K562 (cell line): ENCODE data around the gene DGCR8. TPM values are rescaled to one million over a fixed set of nuclear protein-coding genes. Genes with fewer than 3 reads are reported as not detected.
A peak's percentile ranks its signal among the peaks of the same experiment; 100 is the strongest.

ENCODE experiments used
- BCL6 ChIP-seq: fragments of 250-450 bp; sonication (Bioruptor Pico); IDR thresholded peaks from 2 replicates; pipeline ENCODE4 v1.4.0; 2020
- DACH1 ChIP-seq: fragments of 450-650 bp; IDR thresholded peaks from 2 replicates; pipeline ENCODE4 v1.6.1; 2018; ENCODE audit not compliant: partially characterized antibody
- ELF2 ChIP-seq: fragments of 250-450 bp; sonication (Bioruptor Pico); IDR thresholded peaks from 2 replicates; pipeline ENCODE4 v1.5.0; 2021; ENCODE audit warnings: mild to moderate bottlenecking
- FUS ChIP-seq: fragments of 200-400 bp; formaldehyde crosslinking; optimal IDR thresholded peaks from 2 replicates; pipeline ENCODE3; 2017; ENCODE audit warnings: low read depth, low read length
- HDAC2 ChIP-seq: fragments of 450-650 bp; IDR thresholded peaks from 2 replicates; pipeline ENCODE4 v1.6.1; 2016; ENCODE audit warnings: mild to moderate bottlenecking
- MCM5 ChIP-seq: fragments of 450-650 bp; IDR thresholded peaks from 2 replicates; pipeline ENCODE4 v1.6.1; 2016; ENCODE audit warnings: low read depth
- MTF1 ChIP-seq: fragments of 250-450 bp; sonication (Bioruptor Pico); IDR thresholded peaks from 2 replicates; pipeline ENCODE4 v1.9.0; 2021; ENCODE audit warnings: moderate library complexity, mild to moderate bottlenecking, inconsistent platforms, borderline replicate concordance
- NFIX ChIP-seq: fragments of 250-450 bp; sonication (Bioruptor Pico); IDR thresholded peaks from 2 replicates; pipeline ENCODE4 v1.4.0; 2020; ENCODE audit warnings: low read depth, mild to moderate bottlenecking, moderate library complexity
- TAF7 ChIP-seq: fragments of 450-650 bp; IDR thresholded peaks from 2 replicates; pipeline ENCODE4 v1.6.1; 2016; ENCODE audit warnings: missing genetic modification characterization, missing compliant biosample characterization
- TBP ChIP-seq: optimal IDR thresholded peaks from 2 replicates; pipeline ENCODE3; 2011; ENCODE audit warnings: low read depth, low read length, improper control_type of control experiment
- THRAP3 ChIP-seq: fragments of 450-650 bp; IDR thresholded peaks from 2 replicates; pipeline ENCODE4 v1.6.1; 2016; ENCODE audit warnings: mild to moderate bottlenecking, inconsistent platforms, borderline replicate concordance
- WHSC1 ChIP-seq: IDR thresholded peaks from one replicate; pipeline ENCODE4 v1.6.1; 2012; ENCODE audit warnings: low read length, control low read depth, inconsistent platforms
- XRCC4 ChIP-seq: IDR thresholded peaks from one replicate; pipeline ENCODE4 v1.6.1; 2011; ENCODE audit not compliant: insufficient read depth, insufficient read length; ENCODE audit errors: extremely low read depth
- ZC3H11A ChIP-seq: IDR thresholded peaks from 2 replicates; pipeline ENCODE4 v1.6.1; 2012; ENCODE audit warnings: low read depth, low read length, improper control_type of control experiment
- ZNF280A ChIP-seq: fragments of 450-650 bp; IDR thresholded peaks from 2 replicates; pipeline ENCODE4 v1.6.1; 2018; ENCODE audit warnings: mild to moderate bottlenecking, low read depth; ENCODE audit not compliant: partially characterized antibody
- ZNF384 ChIP-seq: IDR thresholded peaks from 2 replicates; pipeline ENCODE4 v1.6.1; 2012; ENCODE audit warnings: low read depth, low read length, improper control_type of control experiment
- ZNF551 ChIP-seq: fragments of 250-450 bp; sonication (Bioruptor Pico); IDR thresholded peaks from 2 replicates; pipeline ENCODE4 v1.5.0; 2021; ENCODE audit warnings: mild to moderate bottlenecking, moderate library complexity
- ZNF764 ChIP-seq: fragments of 250-450 bp; sonication (Bioruptor Pico); IDR thresholded peaks from 2 replicates; pipeline ENCODE4 v1.4.0; 2020; ENCODE audit warnings: low read depth, mild to moderate bottlenecking, moderate library complexity
- polyA plus RNA-seq, 8 experiments: library from polyadenylated mRNA; depleted of rRNA in 4 of 8; stranded (reverse) in 5 of 8; unstranded in 3 of 8; fragments of >200 nt; fragmentation: Nextera tagmentation in 2 of 8; fragmentation: Illumina TruSeq in 1 of 8; extraction: Ambion mirVana in 2 of 8; extraction: Trizol in 1 of 8; gene quantifications; 2 replicates each; pipeline versions ENCODE4 v1.2.1 to v1.2.3, GENCODE V29; 2011 to 2014; ENCODE audit warnings: inconsistent platforms in 1 of 8, missing spikeins in 1 of 8
- total RNA-seq, 7 experiments: library from RNA; depleted of rRNA in 6 of 7; stranded (reverse); fragments of >200 nt in 6 of 7; fragmentation: Illumina TruSeq in 2 of 7; extraction: Trizol in 2 of 7; gene quantifications; 2 replicates each; pipeline versions ENCODE4 v1.2.1 to v1.2.3, GENCODE V29; 2011 to 2021; ENCODE audit warnings: low replicate concordance in 1 of 7
- TF ChIP-seq, protein P1 (sequence below): fragments of 450-650 bp; IDR thresholded peaks from 2 replicates; pipeline ENCODE4 v1.6.1; 2016; ENCODE audit warnings: borderline replicate concordance
- TF ChIP-seq, protein P2 (sequence below): fragments of 450-650 bp; IDR thresholded peaks from 2 replicates; pipeline ENCODE4 v1.7.1; 2018; ENCODE audit warnings: mild to moderate bottlenecking, low read depth; ENCODE audit not compliant: partially characterized antibody
- TF ChIP-seq, protein P3 (sequence below): sonication (generic); formaldehyde crosslinking; IDR thresholded peaks from 2 replicates; pipeline ENCODE4 v1.8.0; 2022; ENCODE audit warnings: missing genetic modification reagents, mild to moderate bottlenecking, borderline replicate concordance

The DGCR8 gene
- total and polyA plus RNA-seq, 9 of the 15 experiments (the other 6 are each of a cell fraction or from before 2014, with no cell fraction given): 5.9 to 144 (median 80.1) TPM

GRCh38 chr22:20079745-20080444, at the start of gene DGCR8 (continued):
- TF ChIP-seq, protein P1, sequence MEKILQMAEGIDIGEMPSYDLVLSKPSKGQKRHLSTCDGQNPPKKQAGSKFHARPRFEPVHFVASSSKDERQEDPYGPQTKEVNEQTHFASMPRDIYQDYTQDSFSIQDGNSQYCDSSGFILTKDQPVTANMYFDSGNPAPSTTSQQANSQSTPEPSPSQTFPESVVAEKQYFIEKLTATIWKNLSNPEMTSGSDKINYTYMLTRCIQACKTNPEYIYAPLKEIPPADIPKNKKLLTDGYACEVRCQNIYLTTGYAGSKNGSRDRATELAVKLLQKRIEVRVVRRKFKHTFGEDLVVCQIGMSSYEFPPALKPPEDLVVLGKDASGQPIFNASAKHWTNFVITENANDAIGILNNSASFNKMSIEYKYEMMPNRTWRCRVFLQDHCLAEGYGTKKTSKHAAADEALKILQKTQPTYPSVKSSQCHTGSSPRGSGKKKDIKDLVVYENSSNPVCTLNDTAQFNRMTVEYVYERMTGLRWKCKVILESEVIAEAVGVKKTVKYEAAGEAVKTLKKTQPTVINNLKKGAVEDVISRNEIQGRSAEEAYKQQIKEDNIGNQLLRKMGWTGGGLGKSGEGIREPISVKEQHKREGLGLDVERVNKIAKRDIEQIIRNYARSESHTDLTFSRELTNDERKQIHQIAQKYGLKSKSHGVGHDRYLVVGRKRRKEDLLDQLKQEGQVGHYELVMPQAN: no peak
- TF ChIP-seq TAF7 (tag): peak; percentile 96
- TF ChIP-seq ZNF551 (CRISPR knock-in tag): no peak
- peak; percentile 80 for TF ChIP-seq BCL6 (CRISPR knock-in tag)
- TF ChIP-seq MTF1 (CRISPR knock-in tag): no peak
- TF ChIP-seq ZNF764 (CRISPR knock-in tag): peak; percentile 88; the same call in 1 of the 2 replicates
- no peak for TF ChIP-seq HDAC2
- TF ChIP-seq XRCC4: no peak
- TF ChIP-seq, protein P2, sequence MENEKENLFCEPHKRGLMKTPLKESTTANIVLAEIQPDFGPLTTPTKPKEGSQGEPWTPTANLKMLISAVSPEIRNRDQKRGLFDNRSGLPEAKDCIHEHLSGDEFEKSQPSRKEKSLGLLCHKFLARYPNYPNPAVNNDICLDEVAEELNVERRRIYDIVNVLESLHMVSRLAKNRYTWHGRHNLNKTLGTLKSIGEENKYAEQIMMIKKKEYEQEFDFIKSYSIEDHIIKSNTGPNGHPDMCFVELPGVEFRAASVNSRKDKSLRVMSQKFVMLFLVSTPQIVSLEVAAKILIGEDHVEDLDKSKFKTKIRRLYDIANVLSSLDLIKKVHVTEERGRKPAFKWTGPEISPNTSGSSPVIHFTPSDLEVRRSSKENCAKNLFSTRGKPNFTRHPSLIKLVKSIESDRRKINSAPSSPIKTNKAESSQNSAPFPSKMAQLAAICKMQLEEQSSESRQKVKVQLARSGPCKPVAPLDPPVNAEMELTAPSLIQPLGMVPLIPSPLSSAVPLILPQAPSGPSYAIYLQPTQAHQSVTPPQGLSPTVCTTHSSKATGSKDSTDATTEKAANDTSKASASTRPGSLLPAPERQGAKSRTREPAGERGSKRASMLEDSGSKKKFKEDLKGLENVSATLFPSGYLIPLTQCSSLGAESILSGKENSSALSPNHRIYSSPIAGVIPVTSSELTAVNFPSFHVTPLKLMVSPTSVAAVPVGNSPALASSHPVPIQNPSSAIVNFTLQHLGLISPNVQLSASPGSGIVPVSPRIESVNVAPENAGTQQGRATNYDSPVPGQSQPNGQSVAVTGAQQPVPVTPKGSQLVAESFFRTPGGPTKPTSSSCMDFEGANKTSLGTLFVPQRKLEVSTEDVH: no peak
- TF ChIP-seq FUS: no peak
- TF ChIP-seq DACH1: no peak
- TF ChIP-seq TBP: no peak
- TF ChIP-seq NFIX: no peak
- TF ChIP-seq ZC3H11A: peak; percentile 99
- no peak for TF ChIP-seq ZNF280A
- TF ChIP-seq MCM5: no peak
- no peak for TF ChIP-seq ZNF384
- TF ChIP-seq WHSC1: peak; percentile 47
- TF ChIP-seq THRAP3: no peak
- TF ChIP-seq ELF2 (CRISPR knock-in tag): peak; percentile 89
- TF ChIP-seq, protein P3, sequence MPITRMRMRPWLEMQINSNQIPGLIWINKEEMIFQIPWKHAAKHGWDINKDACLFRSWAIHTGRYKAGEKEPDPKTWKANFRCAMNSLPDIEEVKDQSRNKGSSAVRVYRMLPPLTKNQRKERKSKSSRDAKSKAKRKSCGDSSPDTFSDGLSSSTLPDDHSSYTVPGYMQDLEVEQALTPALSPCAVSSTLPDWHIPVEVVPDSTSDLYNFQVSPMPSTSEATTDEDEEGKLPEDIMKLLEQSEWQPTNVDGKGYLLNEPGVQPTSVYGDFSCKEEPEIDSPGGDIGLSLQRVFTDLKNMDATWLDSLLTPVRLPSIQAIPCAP: no peak
